Measurements from ENCODE around the gene SLC35F2.

DNA sequence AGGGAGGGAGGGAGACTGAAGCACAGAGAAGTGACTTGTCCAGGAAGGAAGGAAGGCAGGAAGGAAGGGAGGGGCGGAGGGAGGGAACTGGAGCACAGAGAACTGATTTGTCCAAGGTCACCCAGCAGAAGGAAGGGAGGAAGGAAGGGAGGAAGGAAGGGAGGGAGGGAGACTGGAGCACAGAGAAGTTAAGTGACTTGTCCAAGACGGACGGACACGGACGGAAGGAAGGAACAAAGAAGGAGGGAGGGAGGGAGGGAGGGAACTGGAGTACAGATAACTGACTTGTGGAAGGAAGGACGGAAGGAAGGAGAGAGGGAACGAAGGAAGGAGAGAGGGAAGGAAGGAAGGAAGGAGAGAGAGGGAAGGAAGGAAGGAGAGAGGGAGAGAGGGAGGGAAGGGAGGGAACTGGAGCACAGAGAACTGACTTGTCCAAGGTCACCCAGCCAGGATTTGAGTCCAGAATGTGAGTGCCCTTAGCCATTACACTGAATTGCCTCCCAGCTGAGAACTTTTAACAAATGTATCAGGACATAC, 1.5 kb downstream of the SLC35F2 start:
- TF ChIP-seq SNAI2 (CRISPR knock-in tag; IDR thresholded peaks at IDR 0.05) = no peak
- TF ChIP-seq, protein P1, sequence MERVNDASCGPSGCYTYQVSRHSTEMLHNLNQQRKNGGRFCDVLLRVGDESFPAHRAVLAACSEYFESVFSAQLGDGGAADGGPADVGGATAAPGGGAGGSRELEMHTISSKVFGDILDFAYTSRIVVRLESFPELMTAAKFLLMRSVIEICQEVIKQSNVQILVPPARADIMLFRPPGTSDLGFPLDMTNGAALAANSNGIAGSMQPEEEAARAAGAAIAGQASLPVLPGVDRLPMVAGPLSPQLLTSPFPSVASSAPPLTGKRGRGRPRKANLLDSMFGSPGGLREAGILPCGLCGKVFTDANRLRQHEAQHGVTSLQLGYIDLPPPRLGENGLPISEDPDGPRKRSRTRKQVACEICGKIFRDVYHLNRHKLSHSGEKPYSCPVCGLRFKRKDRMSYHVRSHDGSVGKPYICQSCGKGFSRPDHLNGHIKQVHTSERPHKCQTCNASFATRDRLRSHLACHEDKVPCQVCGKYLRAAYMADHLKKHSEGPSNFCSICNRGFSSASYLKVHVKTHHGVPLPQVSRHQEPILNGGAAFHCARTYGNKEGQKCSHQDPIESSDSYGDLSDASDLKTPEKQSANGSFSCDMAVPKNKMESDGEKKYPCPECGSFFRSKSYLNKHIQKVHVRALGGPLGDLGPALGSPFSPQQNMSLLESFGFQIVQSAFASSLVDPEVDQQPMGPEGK (CRISPR knock-in tag; IDR thresholded peaks at IDR 0.05; ENCODE audit: borderline replicate concordance) = no peak

Data from SK-N-SH treated with all-trans-retinoic acid at 6 μM for 48 hours (cell line).